GM21360 (cell line): ENCODE measurements around the gene TFCP2.
A peak's percentile ranks its signal among the peaks of the same experiment; 100 is the strongest.

Experiments
- ATAC-seq: cut with Tn5 transposase; IDR thresholded peaks from one replicate; pipeline ENCODE4 v1.9.1; 2021; ENCODE audit warnings: mild to moderate bottlenecking, moderate library complexity; ENCODE audit not compliant: unreplicated experiment

Gene TFCP2

DNA sequence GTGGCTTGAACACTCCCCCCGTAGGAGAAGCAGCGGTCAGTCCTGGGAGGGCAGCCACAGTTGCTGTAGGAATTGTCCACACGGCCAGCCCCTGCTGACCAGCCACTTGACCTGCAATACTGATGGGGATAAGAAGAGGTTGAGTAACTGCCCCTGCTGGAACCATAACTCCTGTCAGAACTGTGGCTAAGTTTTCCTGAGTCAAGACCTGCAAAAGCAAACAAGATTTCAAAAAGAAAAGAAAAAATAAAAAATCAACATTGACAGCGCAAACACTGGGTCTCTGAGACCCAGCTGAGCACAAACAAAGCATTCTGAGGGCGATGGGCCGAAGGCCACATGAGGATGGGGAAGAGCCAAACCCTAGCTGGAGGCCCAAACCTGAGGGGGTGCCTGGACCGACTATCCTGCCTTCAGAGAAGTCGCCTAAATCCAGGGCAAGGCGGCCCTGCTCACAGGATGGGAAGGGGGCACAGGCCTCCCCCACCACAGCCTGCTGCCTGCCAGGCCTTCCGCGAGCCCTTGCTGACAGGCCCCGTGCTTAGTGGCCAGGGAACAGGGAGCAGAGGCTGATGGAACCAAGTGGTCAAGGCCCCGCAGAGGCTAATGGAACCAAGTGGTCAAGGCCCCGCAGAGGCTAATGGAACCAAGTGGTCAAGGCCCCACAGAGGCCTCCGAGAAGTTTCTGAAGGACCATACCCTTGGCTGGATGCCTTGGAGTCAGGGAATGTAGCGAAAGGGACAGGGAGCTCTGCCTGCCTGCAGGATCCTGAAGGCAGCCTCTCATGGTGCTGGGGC is 25.8 kb upstream of the TFCP2 start:
- ATAC-seq = no peak

DNA sequence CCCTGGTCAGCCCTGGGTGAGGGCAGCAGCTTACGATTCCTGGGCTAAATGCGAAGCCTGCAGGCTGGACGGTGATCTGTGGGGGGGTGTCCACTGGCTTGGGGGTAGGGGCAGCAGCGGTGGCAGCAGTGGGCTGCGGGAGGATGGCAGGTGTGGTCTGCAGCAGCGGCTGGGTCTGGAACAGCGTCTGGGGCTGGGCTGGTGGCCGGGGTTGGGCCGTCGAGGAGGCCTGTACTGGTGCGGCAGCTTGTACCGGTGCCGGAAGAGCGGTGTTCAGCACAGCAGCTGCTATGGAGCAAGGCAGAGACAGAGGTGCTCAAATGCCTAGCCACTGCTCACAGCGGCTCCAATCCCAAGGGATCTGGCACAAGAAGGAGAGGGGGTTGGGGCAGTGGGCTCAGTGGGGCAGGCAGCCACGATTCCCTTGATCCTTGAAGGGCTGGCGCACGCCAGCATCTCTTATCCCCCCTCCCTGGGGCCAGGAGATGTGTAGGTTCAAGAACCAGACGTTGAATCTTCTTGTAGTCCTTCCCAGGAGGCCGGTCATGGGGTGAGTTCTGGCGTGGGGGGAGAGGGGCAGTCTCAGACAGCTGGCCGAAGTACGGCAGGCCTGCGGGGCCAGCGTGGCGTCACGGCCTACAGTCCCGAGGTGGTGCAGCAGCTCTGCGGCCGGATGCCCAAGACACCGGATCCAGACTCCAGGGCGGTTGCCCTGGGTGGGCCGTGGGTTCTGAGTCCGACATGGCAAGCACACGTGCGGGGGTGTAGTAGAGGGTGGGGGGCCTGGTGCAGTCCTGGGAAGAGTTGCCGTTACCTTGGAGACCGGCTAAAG is 25.0 kb upstream of the TFCP2 start:
- no peak for ATAC-seq

DNA sequence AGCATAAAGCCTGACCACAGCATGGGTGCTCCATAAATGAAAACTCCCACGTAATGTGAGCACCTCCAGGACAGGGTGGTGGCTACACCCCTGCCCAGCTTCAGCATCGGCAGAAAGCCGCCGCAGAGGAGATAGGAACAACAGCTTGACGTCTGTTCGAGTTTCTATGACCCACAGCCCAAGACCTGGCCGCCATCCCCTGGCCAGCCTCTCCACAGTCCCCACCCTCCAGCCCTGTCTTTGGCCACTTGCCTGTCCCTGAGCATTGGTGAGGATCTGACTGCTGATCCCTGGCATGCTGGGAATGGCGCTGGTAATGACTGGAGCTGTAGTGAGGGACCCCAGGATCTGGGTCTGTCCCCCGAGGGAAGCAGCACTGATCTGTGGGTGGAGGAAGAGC is 23.6 kb upstream of the TFCP2 start:
- ATAC-seq = no peak

DNA sequence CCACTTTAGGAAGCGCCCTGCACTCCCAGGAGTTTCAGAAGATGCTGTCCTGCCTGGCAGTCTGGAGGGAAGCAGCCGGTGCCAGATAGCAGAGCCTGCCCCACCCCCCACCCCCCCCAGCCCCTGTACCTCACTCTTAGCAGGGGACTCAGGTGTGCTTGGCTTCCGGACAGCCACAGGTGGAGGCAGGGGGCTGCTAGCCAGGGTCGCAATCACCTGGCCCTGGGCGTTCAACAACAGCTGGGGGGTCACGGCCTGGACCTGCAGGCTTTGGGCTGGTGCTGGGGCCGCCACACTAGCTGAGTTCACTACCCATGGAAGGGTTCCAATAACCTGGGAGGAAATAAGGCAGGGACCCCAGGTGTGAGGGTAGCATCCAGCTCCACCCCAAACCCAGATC is 22.9 kb upstream of the TFCP2 start:
- ATAC-seq = no peak

DNA sequence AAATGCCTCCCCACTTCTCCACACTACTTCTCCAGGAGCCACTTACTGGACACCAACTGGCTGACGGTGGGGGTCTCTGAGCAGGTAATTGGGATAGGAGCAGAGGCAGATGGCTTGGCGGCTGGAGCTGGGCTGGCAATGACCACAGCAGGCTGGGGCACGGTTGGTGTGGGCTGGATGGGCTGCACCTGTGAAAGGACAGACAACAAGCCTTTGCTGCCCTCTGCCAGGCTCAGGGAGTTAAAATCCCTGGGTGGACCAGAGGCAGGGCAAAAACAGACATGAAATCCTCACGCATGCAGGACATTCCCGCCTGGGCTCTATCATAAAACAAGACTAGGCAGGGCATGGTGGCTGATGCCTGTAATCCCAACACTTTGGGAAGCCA is 19.3 kb upstream of the TFCP2 start:
- no peak for ATAC-seq

DNA sequence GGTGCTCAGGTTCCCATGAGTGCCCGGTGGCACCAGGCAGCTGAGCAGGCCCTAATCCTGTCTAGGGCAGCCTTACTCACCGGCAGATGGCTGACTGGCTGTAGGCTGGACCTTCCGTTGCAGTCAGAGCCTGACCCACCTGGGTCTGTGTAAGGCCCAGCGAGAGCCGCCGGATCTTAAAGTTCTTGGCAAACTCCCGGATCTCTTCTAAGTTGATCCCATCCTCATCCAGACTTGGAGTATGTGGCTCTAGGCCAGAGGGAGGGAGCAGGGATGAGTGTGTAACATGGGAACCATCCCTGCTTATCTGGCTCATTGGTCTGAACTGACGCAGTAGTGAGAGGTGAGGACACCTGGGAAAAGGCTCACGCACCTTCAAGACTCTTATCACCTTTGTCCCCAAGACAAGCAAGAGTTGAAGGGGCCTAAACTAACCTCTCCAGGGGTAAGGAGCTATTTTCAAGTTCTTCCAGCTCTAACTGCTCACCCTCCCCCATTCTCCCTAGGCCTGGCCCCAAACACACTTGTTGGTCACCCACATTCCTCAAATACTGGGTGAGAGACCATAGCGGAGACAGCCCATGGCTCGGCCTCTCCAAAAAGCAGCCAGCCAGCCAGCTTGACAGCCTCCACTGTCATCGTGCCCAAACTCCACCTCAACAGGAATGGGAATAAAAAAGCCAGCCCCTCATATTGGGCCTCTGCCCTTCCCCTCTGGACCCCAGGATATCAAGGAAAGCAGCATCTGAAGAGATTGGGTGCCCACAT is 18.8 kb upstream of the TFCP2 start:
- no peak for ATAC-seq

DNA sequence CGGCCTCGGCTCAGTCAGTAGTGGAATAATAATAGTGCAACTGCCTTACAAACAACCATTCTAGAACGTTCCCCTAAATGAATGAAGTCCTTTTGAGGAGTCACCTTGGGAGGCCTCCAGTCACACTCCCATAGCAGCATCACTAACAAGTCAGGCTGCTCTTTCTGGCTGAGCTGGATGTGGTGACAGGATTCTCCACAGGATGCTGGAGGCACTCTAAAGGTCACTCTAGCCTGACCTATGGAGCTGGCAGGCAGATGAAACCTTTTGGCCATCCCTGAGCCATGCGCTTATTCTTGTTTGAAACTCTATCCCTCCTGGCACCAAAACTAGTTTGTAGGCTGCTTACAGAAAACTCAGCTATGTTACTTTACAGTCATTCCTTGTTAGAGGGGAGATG is 17.9 kb upstream of the TFCP2 start:
- no peak for ATAC-seq

DNA sequence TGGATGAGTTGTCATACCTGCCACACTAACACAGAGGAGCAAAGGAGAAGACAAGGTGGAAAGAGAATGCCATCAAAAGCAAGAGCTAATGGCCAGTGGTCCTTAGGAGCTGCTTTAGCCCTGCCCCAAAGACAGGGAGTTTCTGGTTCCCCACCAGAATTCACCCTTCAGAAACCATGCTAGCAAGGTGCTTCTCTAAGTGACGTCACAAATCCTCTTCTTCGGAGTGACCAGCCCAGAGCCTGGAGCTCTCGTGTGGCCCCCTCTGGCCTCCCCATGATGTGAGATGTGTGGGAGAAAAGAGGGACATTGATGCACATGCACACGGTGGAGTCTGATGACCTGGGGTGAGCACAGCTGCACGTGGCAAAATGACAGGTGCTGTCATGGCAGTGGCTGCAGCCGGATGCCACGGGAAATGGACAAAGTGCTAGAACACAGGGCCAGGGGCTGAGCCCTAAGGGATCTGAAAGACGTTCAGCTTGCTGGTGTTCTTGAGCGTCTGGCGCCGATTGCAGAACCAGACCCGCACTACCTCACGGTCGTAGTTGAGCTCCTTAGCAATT is 16.9 kb upstream of the TFCP2 start:
- no peak for ATAC-seq

DNA sequence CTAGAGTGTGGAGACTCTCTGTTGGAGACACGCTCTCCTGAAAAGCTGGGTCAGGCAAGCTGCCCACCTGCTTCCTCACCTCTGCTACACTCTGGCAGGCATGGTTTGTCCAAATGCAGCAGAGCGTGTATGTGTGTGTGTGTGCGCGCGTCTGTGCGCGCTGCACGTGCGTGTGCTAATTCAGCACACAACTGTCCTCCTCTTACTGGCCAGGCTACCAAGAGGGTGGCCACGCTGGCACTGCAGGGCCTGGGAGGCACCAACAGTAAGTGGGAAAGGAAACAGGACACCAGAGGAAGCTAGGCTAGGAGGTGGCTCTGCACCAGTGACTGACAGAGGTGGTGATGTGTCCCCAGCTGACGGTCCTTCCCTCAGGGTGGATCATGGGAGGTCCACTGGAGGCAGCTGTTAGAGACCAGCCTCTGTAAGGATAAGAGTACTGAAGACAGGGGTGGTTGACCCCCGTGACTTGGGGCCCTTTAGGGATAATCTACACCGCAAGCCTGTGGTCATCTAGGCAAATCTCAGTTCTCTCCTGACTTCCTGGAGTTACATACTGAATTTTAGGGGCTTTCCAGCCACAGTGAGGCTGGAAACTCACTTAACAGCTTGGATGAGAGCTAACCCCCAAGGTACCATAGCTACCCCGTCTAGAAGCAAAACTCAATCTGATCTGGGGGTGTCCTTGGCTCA is 15.6 kb upstream of the TFCP2 start:
- ATAC-seq = peak; percentile 48

DNA sequence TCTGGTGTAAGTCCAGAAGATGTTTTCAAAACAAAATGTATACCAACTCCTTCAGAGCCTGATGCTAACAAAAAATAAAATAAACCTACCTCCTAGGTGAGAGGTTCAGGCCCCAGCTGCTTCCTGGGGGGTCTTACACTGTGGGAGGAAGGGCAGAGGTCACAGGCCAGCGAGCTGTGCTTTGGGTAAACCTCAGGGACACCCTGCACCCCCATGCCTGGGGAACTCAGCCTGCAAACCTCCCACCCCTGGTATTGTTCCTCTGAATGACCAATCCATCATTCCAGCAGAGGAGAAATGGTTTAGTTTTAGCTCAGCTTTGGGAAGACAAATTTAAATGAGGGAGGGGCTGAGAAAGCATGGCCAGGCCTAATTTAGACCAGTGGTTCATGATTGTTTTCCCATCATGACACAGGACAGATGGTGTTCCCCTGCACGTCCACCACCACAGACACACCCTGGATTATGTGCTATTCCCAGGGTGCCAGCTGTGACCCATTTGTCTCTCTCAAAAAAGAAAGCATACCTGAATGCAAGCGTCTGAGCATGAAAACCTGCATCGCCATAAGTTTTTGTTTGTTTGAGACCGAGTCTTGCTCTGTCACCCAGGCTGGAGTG is 14.5 kb upstream of the TFCP2 start:
- no peak for ATAC-seq

DNA sequence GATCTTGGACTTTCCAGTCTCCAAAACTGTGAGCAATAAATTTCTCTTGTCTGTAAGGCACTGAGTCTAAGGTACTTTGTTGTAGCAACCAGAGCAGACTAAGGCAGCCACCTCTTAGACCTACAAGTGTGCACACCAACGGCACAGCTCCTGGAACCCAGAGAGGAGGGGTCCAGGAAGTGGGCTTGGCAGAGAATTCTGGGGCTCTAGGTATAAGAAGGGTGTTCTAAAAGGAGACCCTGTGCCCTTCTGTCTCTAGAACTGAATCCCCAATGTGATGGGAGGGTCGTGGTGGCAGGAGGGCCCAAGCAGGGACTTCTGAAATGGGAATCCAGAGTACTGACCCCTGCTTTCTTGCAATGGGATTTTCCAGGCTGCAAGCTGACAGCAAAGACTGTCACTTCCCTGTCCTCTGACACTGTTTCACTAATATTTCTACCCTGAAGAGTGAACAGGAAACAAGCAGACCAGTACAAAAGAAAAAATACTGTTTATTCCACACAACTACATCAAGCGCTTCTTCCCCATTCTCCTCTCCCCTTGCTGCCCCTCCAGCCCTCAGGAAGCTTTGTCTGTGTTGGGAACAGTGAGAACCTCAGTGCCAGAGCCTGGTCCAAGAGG is 13.6 kb upstream of the TFCP2 start:
- no peak for ATAC-seq

DNA sequence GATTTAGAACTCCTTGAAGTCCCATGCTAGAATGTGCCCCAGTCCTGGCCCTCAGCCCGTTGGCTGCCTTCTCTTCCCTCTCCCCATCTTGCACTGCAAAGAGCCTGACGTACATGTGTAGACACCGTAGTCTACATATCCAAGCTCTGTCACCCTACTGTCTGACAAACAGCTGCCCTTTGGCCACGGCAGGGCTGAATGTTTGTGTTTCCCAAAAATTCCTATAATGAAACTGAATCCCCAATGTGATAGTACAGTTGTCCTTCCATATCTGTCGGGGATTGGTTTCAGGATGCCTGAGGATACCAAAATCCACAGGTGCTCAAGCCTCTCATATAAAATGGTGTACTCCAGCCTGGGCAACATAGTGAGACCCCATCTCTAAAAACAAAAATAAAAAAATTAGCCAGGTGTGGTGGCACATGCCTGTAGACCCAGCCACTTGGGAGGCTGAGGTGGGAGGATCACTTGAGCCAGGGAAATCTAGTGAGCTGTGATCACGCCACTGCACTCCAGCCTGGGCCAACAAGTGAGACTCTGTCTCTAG is 12.3 kb upstream of the TFCP2 start:
- no peak for ATAC-seq

DNA sequence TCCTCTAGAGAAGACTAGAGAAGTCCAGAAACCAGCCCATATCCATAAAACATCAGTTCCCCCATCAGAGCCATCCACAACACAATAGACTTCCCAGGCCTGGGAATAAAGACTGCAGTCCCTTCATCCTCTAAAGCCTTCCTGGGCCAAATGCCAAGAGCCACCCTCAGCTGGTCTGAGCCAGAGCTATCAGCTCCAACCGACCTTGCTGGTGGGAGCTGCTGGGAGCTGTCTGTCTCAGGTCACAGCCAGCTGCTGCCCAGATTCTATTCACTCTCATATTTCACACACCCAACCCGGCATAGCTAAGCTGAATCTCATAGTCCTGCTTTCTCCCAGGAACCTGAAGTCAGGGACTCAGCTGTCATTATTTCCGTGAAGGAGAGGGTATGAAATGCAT is 10.9 kb upstream of the TFCP2 start:
- ATAC-seq = no peak

DNA sequence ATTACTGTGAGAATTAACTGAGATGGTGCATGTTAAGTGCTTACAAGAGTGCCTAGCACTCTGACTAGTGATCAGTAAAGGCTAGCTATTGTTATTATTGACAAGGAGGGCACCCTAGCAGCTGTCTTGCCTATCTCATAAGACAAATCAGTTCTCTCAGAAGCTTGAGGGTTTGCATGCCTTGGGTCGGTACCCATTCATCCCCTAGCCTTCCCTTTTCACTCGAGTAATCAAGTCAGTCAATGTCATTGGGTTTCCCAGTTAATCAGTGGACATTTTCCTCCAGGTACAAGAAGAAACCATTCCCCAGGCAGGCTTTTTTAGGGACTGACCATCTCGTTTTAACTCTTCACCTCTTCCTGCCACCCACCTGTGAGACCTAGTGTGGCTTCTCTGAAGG is 10.4 kb upstream of the TFCP2 start:
- no peak for ATAC-seq

DNA sequence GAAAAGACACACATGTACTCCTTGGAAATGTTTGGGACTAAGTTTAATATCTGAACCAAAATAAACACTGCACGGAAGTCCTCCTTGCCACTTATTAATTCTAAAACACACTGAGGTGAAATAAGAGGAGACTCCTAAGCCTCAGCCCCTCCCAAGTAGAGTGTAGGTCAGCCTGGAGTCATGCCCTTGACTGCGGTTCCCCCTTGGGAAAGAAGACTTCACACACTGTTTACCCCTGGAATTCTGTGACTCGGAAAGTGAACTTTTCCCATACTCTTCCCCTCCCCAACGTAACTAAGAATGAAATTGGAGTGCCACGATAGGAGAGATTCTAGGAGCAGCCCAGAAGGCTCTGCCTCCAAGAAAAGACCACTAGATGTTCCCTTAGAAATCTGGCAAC is 8.6 kb upstream of the TFCP2 start:
- ATAC-seq = no peak

DNA sequence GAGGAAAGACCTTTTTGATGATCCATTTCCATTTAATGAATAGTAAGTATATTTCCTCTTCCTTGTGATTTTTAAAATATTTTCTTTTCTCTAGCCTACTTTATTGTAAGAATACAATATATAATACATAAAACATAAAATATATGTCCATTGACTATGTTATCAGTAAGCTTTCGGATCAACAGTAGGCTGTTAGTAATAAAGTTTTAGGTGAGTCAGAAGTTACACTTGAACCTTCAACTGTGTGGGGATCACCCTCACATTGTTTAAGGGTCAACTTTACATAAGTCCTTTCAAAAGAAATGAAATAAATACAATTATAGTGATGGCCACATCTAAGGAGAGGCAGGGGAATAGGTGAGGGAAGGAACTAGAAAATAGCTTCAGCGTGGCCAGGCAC is 5.0 kb upstream of the TFCP2 start:
- ATAC-seq = no peak

DNA sequence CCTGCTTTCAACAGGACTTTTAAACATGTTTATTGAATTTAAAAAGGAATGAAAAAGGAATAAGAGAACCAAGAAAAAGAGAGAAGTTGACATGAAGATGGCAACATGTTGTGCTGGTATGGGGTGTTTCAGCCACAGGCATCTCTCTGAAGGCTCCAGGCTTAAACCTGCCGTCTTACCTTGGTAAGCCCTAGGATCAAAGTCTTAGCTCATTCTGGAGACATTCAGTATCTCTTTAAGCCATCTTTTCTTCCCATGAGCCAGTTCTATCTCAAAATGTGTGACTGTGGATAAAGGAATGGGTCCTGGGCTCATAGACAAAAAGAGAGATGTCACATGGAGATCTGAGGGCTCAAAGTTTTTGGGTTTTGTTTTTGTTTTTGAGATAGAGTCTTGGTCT is 1.6 kb upstream of the TFCP2 start:
- ATAC-seq = no peak

DNA sequence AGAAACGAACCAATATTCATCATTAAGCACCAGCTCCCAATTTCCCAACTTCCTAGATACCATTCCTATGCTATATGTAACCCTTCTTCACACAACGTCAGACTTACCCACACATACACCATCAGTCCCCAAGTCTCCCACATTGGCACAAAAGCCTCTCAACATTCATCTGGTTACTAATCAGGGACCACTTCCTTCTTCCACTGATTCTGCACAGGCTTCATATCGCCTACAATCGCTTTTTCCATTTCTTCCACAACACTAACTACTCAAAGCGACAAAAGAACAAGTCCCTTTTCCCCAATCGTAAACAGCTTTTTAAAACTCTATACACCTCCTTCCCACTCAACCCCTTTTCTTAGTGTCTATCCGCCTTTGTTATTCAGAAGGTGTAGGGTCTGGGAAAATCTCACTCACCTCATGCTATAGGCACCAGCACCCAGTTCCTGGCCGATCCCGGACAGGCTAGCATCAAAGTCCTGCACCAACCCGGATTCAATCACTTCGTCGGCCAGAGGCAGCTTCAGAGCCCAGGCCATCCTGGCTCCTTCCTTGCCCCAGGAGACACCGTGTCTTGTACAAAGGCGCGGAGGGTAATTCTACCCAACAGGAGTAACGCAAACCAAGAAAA is 936 bp downstream of the TFCP2 start:
- peak; percentile 27 for ATAC-seq

DNA sequence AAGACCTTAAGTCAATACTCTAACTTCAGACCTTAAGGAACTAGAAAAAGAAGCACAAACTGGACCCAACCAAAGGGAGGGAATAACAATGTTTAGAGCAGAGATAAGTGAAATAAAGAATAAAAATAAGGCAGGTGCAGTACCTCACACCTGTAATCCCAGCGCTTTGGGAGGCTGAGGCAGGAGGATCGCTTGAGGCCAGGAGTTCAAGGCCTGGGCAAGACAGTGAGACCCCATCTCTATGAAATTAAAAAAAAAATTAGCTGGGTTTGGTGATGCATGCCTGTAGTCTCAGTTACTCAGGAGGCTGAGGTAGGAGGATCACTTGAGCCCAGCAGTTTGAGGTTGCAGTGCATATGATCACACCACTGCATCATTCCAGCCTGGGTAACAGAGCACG is 9.1 kb downstream of the TFCP2 start:
- ATAC-seq = no peak
